WTC11 (cell line): Measurements from ENCODE around the gene KCTD20.

Source experiments
- ATF1 ChIP-seq: sonication (generic); formaldehyde crosslinking; IDR thresholded peaks from 2 replicates; pipeline ENCODE4 v1.8.1; 2023; ENCODE audit warnings: mild to moderate bottlenecking, moderate library complexity, missing genetic modification reagents
- CREM ChIP-seq: sonication (generic); formaldehyde crosslinking; IDR thresholded peaks from 2 replicates; pipeline ENCODE4 v1.8.1; 2022; ENCODE audit warnings: mild to moderate bottlenecking, missing genetic modification reagents, moderate library complexity
- ELF4 ChIP-seq: sonication (generic); formaldehyde crosslinking; IDR thresholded peaks from 2 replicates; pipeline ENCODE4 v1.8.1; 2022; ENCODE audit warnings: low read depth, mild to moderate bottlenecking, moderate library complexity, missing genetic modification reagents
- ESRRA ChIP-seq: sonication (generic); formaldehyde crosslinking; IDR thresholded peaks from 2 replicates; pipeline ENCODE4 v1.8.1; 2022; ENCODE audit warnings: mild to moderate bottlenecking, missing genetic modification reagents, borderline replicate concordance
- MYBL2 ChIP-seq: sonication (generic); formaldehyde crosslinking; IDR thresholded peaks from 2 replicates; pipeline ENCODE4 v1.8.1; 2023; ENCODE audit warnings: mild to moderate bottlenecking, moderate library complexity, missing genetic modification reagents
- SMAD3 ChIP-seq: sonication (generic); formaldehyde crosslinking; IDR thresholded peaks from 2 replicates; pipeline ENCODE4 v1.8.0; 2022; ENCODE audit warnings: missing genetic modification reagents, mild to moderate bottlenecking, borderline replicate concordance
- TF ChIP-seq, protein P1 (sequence below): fragments of 200-600 bp; IDR thresholded peaks from 2 replicates; pipeline ENCODE4 v1.8.0; 2022; ENCODE audit warnings: antibody characterized with exemption
- TF ChIP-seq, protein P2 (sequence below): sonication (generic); formaldehyde crosslinking; IDR thresholded peaks from 2 replicates; pipeline ENCODE4 v1.8.0; 2022; ENCODE audit warnings: mild to moderate bottlenecking, missing genetic modification reagents
- TF ChIP-seq, protein P3 (sequence below): sonication (generic); formaldehyde crosslinking; IDR thresholded peaks from 2 replicates; pipeline ENCODE4 v1.8.0; 2023; ENCODE audit warnings: missing genetic modification reagents

DNA sequence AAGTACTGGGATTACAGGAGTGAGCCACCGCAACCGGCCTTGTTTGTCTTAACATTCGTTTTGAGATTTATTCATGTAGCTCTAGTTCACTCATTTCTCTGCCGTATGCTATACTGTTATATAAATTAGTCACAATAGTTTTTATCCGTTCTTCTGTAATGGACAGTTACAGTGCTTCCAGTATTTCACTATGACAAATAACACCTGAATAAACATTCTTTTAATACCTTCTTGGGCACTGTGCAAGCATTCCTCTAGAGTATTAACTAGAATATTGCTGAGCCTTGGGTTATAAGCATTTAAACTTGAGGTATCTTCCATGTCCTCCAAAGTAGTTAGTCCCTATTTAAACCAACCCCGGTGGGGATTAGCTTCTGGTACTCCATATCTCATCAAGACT, 58.9 kb downstream of the KCTD20 start:
- TF ChIP-seq, protein P1, sequence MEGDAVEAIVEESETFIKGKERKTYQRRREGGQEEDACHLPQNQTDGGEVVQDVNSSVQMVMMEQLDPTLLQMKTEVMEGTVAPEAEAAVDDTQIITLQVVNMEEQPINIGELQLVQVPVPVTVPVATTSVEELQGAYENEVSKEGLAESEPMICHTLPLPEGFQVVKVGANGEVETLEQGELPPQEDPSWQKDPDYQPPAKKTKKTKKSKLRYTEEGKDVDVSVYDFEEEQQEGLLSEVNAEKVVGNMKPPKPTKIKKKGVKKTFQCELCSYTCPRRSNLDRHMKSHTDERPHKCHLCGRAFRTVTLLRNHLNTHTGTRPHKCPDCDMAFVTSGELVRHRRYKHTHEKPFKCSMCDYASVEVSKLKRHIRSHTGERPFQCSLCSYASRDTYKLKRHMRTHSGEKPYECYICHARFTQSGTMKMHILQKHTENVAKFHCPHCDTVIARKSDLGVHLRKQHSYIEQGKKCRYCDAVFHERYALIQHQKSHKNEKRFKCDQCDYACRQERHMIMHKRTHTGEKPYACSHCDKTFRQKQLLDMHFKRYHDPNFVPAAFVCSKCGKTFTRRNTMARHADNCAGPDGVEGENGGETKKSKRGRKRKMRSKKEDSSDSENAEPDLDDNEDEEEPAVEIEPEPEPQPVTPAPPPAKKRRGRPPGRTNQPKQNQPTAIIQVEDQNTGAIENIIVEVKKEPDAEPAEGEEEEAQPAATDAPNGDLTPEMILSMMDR: no peak
- TF ChIP-seq ATF1 (CRISPR knock-in tag) (no peak), SMAD3 (CRISPR knock-in tag) (no peak), MYBL2 (CRISPR knock-in tag) (no peak), ELF4 (CRISPR knock-in tag) (no peak), CREM (CRISPR knock-in tag) (no peak), ESRRA (CRISPR knock-in tag) (no peak)
- TF ChIP-seq, protein P2, sequence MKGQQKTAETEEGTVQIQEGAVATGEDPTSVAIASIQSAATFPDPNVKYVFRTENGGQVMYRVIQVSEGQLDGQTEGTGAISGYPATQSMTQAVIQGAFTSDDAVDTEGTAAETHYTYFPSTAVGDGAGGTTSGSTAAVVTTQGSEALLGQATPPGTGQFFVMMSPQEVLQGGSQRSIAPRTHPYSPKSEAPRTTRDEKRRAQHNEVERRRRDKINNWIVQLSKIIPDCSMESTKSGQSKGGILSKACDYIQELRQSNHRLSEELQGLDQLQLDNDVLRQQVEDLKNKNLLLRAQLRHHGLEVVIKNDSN (CRISPR knock-in tag): no peak
- TF ChIP-seq, protein P3, sequence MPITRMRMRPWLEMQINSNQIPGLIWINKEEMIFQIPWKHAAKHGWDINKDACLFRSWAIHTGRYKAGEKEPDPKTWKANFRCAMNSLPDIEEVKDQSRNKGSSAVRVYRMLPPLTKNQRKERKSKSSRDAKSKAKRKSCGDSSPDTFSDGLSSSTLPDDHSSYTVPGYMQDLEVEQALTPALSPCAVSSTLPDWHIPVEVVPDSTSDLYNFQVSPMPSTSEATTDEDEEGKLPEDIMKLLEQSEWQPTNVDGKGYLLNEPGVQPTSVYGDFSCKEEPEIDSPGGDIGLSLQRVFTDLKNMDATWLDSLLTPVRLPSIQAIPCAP (CRISPR knock-in tag): no peak
